CD4-positive, alpha-beta T cell treated with Interleukin-2 at 100 ng/mL for 4 hours (primary cell): ENCODE measurements around the gene CYP3A7.
"Not testable (repeated sequence)": the region's sequence is repeated elsewhere in the genome, so short reads cannot be mapped to it uniquely, and the experiment has no call there.

Experiments used
- DNase-seq: peaks from one replicate; pipeline ENCODE4 v3.0.0-alpha.2; 2020; ENCODE audit warnings: low spot score

The CYP3A7 gene

DNA sequence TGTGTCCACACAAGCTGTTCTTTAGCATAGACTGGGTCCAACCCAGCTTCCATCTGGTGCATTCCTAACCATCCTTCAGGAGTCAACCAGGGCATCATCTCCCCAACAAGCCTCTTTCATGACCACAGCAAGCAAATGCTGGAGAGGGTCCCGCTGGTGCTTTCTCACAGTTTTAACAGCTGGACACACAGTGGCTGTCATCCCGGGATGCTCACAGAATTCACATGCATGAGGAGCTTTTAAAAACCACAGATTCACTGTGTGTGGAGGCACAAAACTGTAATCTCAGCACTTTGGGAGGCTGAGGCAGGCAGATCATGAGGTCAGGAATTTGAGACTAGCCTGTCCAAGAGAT, 6.4 kb upstream of the CYP3A7 start:
- no peak for DNase-seq

DNA sequence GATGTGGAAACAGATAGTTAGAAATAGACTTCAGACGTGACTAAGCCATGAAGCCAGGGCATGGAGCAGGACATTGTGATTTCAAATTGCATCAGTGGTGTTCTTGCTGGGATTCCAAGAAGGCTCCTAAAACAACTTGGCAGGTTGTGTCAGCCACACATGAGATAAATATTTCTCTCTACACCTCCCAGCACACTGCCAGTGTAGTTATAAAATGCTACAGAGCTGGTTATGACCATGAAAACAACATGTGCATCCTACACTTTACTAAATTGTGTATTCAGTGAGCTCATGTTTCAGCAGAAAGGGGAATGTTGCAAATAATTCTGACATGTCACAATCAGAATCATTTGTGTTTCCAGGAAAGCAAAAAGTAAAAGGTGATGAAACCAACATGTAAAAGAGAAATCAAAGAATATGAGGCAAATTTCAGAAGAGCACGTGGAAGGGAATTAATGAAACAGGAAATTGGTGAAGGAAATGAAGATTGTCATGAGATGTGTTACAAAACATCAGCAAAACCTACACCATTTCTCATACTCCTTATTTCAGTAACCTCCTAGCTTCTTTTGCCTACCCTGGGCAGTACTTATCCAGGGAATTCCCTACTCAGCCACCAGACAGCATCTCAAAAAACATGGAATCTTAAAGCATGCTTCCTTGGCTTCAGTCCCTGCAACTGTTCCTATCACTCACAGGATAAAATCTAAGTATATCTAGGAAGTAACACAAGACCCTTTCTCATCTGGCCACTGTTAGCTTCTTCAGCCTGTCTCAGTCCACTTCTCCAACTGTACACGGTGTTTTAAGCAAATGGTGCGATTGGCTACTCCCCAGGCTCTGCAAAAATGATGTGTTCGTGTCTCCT, 5.8 kb upstream of the CYP3A7 start:
- no peak for DNase-seq

DNA sequence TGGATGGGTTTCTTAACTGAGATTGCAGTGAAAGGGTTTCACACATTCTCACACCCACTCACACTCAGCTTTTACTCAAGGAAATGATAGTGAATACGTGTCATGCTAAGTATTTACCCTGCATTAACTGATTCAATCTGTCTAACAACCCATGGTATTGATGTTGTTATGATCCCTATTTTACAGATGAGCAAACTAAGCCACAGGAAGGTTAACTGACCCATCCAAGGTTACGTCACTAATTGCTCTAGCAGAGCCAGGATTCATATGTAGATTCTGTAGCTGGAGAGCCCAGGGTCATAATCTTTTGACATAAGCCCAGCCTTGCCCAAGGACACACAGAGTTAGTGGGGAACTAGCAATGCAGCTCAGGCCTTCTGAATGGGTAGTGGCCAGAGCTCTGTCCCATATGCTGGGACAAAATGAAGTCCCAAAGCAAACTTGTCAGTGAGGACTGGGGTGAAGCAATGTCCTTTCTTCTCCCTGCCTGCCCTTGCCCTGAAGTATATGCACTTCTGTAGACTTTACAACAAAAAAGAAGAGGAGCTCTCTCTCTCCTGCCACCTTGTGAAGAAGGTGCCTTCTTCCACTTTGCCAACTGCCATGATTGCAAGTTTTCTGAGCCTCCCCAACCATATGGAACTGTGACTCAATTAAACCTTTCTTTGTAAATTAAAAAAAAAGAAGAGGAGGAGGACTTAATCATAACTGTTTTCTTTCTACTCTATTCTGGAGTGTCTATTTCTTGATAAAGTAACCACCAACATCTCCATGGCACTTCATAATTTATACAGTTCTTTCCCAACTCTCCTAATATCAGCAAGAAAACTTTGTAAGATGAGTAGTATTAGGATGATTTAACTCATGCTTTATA, 4.9 kb upstream of the CYP3A7 start:
- DNase-seq, result no peak

DNA sequence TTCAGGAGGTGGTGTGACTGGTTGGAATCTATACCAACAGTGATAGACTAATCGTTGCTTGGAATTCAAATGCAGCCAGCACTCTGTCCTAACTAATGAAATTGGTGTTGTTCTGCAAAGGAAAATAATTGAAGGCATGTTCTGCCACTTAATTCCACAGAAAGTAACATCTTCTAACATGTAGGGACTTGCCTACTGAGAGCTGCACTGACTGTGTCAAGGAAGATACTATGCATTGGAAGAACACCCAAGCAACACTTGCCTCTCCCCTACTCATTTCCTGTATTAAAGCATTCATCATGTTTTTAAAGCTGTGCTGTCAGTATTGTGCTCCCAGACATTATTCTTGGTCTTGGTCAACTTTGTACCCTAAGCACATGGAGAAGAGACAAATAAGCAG, 2.7 kb upstream of the CYP3A7 start:
- DNase-seq, result no peak

DNA sequence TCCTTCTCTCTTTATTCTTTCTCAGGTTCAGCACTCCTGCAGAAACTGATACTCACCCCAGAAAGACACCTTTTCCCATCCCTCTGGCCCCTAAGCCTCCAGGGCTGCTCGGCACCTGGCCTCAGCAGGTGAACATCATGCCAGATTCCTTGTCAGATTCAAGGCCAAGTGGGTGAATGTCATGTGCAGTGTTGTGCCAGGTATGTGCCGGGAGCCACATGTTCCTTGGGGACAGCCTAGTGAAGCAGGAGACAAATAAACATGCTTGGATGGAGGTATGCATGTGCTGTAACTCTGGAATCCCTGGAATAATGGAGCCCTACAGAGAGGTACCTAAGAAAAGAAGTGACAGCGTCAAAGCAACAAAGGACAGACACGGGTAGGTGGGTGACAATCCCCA, 1.7 kb upstream of the CYP3A7 start:
- not testable (repeated sequence) for DNase-seq

DNA sequence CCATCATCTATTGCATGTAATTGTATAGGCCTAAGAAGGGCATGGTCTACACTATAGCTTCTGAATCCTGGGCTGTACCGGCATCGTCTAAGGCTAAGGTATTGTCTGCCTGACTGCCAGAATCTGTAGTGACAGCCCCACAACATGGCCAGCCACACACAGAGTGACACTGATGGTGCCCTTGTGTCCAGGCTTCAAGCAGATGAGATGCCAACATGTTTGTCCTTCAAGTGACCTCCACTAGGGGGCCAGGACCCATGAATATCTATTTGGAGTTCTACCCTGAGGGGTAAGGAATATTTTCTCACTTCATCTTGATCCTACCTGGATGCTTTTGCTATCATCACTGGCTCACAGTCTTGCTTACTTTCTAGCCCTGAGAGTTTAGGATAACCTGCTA, 1.5 kb downstream of the CYP3A7 start:
- no peak for DNase-seq

DNA sequence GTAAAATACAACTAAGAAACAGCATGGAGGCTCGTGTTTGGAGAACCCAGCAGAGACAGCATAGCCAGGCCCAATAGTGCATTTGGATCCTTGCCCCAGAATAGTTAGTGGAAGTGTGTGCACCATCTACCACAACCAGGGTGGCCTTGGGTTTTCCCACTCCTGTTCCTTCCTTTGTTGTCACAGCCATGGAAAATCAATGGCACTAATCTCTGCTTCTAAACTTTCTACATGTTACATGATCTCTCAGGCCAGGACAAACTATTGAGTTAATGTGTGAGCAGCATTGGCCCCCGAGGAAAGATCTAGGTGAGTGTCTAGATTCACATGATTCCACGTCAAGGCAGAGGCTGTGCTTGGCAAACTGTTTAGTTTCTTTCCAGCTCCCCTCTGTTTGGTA, 2.0 kb downstream of the CYP3A7 start:
- DNase-seq, result no peak

DNA sequence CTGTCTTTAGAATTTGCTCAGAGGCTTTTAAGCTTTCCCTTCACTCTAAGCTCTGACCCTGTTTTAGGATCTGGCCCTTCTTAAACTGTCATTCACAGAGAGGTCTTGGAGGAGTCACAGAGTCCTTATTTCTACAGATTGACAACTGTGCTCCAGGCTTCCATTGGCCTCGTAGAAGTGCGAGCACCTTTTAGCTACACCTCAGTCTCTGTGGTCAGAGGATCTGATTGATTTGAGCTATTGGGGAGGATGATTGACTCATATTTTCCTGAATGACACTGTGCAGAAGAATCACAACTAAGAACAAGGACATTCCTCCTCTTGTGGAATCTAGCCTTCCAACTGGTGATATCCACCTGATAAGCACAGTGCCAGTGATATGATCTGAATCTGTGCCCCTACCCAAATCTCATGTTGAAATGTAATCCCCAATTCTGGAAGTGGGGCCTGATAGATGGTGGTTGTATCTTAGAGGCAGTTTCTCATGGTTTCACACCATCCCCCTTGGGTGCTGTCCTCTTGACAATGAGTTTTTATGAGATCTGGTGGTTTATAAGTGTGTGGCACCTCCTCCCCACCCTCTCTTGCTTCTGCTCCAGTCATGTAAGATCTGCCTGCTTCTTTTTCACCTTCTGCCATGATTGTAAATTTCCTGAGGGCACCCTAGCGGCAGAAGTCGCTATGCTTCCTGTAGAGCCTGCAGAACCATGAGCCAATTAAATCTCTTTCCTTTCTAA, 3.2 kb downstream of the CYP3A7 start:
- no peak for DNase-seq

DNA sequence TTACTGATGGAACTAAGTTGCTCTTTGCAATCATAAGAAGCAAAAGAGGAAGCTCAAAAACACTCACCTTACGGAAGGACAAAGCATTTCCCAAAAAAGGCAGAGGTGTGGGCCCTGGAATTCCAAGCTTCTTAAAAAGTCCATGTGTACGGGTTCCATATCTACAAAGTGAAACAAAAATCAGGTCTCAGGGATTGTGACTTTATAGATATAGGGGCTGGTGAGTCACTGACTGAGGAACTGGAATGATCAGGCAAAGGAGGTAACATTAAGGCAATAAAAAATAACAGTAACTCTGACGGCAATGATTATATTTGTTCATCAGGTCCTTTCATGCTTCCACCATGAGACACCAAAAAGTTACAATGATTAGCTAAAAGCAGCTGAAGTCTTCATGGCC, 4.0 kb downstream of the CYP3A7 start:
- no peak for DNase-seq

DNA sequence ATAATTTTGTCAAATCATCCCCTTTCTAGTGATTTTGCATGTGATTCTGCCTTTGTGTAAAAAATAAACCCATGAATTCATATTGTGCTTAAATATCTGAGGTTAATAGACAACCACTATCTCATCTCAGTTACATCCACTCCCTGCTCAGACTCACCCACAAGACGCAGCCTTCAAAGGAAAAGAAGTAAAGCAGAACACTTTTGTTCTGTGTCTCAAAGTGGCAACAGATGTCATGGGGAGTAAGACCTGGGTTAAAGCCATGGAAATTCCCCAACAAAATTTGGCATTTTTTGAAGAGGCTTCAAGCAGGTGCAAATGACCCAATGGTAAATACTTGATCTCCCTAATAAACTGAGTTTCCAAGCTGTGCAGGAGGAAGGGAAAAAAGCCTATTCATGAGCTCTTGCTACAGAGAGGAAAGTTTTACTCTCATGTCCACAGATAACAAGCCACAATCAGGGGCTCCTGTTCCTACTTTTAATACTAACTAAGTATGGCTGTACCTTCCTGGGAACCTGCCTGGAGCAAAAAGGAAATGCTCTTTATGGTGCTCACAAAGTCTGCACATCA, 4.7 kb downstream of the CYP3A7 start:
- no peak for DNase-seq

DNA sequence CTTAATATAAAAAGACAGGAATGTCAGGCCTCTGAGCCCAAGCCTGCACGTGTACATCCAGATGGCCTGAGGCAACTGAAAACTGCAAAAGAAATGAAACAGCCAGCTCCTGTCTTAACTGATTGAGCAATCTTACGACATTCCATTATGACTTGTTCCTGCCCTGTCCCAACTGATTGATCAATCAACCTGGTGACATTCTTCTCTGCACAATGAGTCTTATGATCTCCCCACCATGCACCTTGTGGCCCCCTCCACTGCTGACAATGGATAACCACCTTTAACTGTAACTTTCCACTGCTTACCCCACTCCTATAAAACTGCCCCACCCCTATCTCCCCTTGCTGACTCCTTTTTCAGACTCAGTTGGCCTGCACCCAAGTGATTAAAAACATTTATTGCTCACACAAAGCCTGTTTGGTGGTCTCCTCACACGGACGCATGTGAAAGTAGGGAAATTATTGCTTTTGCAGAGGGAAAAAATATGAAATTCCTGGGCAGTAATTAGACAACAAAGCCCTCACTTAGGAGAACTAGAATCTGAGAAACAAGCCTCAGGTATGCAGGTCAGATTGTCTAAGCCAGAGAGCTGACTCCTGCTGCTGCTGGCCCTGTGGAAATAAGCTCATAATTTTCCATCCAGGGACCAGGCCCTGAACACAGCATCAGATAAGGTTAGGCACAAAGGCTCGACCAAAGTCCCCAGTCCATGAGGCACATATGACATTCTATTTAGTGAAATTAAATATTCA, 5.3 kb downstream of the CYP3A7 start:
- no peak for DNase-seq

DNA sequence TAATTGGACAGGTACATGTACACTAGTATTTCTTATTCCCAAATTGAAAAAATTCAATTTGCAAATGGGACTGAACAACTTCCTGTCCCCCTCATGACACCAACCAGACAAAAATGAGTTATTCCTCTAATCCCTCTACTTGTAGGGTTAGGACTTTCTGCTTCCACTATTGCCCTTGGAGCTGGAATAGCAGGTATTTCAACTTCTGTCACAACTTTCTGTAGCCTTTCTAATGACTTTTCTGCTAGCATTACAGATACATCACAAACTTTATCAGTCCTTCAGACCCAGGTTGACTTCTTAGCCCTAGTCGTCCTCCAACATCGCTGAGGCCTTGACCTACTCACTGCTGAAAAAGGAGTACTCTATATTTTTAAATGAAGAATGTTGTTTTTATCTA, 6.4 kb downstream of the CYP3A7 start:
- DNase-seq, result no peak

DNA sequence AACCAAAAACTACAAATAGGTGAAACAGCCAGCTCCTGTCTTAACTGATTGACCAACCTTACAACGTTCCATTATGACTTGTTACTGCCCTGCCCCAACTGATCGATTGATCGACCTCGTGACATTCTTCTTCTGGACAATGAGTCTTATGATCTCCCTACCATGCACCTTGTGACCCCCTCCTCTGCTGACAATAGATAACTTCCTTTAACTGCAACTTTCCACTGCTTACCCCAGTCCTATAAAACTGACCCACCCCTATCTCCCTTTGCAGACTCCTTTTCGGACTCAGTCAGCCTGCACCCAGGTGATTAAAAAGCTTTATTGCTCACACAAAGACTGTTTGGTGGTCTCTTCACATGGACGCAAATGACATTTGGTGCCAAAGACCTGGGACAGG, 11.8 kb downstream of the CYP3A7 start:
- not testable (repeated sequence) for DNase-seq

DNA sequence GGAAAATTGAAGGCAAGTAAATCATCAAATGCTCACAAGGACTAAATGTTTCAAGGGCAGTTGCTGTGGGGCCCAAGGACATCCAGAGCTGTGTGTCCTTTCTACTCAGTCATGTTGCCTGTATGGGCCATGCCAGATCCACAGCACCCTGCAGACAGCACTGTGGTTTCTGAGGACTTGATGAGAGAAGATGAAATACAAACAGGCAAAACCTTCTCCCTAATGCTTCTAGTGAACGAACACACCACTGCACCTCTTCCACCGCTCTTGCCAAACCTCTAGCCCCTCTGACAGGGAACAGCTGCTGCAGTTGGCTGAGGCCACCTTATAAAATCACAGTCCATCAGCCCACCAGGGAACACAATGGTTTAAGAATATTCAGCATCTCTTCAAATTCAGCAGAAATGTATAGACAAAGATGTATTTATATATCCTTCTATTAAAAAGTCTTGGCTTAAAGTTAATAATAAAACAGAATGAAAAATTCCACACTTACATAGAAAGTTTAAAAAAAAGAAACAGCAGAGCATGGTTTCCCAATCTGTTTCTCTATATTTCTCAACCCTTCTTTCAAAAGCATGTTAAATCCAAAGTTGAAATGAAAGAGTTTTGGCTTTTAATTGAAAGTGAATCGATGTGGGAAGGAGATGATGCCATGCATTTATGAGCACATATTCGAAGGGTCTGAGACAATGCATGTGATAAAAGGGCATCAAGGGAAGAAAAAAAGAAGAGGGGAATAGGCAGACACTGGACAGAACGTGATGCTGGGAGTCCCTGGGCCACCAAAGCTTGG, 14.0 kb downstream of the CYP3A7 start:
- DNase-seq, result no peak

DNA sequence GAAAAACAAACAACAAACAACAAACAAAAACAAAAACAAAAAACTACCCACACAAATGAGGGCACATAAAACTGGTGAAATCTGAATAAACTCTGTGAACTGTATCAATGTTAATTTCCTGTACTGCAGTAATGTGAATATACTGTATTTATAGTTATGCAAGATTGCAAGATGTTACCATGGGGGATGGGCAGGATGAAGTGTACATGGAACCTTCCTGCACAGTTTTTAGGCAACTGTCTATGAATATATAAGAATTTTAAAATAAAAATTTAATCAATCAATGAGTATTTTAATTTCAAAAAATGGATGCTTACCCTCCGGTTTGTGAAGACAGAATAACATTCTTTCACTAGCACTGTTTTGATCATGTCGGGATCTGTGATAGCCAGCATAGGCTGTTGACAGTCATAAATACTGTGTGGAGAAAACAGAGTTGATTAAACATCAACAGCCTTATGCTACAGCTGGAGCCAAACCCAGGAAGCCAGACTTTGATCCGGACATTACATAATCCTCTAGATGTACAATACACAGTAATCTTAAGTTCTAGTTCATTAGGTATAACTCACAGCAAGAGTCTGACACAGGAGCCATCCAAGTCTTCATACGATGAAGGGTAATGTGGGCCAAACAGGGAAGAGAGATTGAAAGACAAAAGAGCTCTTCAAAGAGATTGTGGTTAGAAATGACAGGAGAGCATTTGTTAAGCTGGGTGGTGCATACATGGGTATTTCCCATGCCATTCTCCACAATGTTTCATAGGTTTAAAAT, 14.8 kb downstream of the CYP3A7 start:
- DNase-seq, result no peak

DNA sequence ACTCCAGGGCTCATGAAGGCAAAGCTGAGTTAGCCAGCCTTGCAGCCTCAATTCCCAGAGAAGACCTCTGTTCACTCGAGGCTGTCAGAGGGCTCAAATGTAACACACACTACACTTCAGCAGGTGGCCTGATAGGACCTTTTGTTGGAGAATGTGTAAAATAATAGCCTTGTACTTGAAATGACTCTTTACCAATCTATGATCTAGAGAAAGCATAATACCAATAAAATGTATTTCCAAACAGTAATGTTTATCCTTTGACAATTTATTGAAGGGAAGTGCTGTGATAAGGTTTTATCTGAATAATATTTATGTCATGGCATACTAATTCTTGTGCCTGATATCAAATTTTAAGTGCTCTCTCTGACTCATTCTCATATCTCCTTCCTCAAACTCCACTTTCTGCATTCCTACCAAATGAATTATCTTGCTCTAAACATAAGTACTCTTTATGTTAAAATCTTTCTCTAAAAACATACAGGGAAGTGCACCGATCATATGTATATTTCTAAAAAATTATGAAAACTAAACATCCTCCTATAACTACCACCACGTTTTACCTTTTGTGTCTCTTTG, 20.9 kb downstream of the CYP3A7 start:
- no peak for DNase-seq

DNA sequence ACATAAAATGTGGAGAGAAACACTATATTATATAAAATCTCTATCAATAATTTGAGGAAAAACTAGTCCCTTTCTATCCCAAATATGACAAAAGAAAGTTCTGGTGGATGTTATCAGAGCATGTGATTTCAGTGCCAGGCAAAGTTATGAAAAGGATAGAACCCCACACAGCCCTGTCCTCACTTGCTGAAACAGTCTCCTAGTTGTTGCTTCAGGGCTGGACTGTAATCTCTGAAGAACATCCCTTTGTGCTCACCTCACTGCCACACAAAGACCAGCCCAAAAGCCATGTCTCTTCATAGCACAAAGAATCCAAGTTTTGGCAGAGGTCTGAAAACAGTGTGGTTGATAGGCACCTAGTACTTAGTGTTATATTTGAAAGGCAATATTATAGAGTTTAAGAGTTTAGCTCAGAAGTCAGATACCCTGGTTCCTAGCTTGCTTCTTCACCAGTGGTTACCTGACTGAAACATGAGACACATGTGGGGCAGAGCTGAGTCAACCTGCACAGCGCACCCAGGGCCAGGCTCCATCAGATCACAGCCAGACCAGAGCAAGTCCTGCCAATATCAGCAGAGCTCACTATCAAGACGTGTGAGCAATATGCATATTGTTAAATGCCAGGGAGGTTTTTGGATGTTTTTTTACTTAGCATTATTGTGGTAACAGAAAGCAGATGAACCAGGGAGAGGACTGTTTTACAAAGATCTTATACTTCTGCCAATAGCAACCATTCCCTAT, 25.0 kb downstream of the CYP3A7 start:
- DNase-seq, result no peak

DNA sequence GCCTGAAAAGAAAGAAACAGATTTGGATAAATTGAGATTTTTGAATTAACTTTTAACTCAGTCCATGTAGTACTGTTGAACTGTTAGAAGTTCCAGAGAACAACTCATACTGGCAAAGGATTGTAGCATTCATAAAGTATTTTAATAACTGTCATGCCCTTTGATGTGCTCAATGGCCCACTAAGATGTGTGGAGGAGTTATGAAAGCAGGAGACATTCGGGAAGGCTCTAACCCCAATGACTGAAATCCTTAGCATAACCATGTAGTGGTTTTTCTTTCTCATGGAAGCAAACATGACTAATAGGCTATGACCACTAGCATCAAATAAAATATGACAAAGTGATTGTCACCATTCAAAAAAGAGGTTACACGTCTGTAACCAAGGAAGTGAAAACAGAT, 25.7 kb downstream of the CYP3A7 start:
- no peak for DNase-seq

DNA sequence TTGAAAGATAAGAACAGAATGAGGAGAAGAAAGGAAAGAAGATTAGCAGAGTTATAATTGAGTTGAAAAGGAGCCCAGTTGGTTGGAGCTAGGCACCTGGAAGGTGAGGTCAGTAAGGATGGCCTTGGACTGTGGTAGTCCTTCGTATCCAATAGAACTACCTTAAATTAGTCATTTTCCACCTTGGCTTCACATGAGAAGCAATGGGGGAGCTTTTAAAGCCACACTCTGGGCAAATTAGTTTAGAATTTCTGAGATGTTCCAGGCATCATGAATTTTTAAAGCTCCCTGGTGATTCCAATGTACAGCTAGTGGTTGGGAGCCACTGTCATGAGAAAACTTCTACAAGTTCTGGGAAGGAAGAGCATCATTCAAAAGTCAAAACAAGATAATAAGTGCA, 27.9 kb downstream of the CYP3A7 start:
- DNase-seq, result no peak
